ENCODE data around the gene EFR3B.

Gene EFR3B

GRCh38 chr2:25082002-25082622 lies 40.2 kb downstream of the EFR3B start:
- in situ Hi-C loops (cut with HindIII; ENCODE audit: low sequenced_read_pairs) = no loop called here
- H3K4me3 ChIP-seq (ENCODE audit: low read depth, low read length) = no peak overlapping the region
- no peak for DNase-seq (ENCODE audit: low read depth)
- TF ChIP-seq CTCF (IDR thresholded peaks at IDR 0.05; ENCODE audit: low read depth, low read length, missing control alignments) = no peak

GRCh38 chr2:25085761-25086560 lies 44.1 kb downstream of the EFR3B start:
- in situ Hi-C loops (cut with HindIII; ENCODE audit: low sequenced_read_pairs) = no loop called here
- TF ChIP-seq CTCF (IDR thresholded peaks at IDR 0.05; ENCODE audit: low read depth, low read length, missing control alignments) = no peak

GRCh38 chr2:25088817-25089516 lies 47.1 kb downstream of the EFR3B start:
- TF ChIP-seq CTCF (IDR thresholded peaks at IDR 0.05; ENCODE audit: low read depth, low read length, missing control alignments) = no peak
- DNase-seq (ENCODE audit: low read depth) = no peak
- no peak overlapping the region for H3K4me3 ChIP-seq (ENCODE audit: low read depth, low read length)
- in situ Hi-C loops (cut with HindIII; ENCODE audit: low sequenced_read_pairs) = no loop called here

More at GRCh38 chr2:25085761-25086560, 44.1 kb downstream of the EFR3B start:
- no peak overlapping the region for H3K4me3 ChIP-seq (ENCODE audit: low read depth, low read length)
- DNase-seq (ENCODE audit: low read depth) = no peak

GRCh38 chr2:25089605-25090315 lies 47.9 kb downstream of the EFR3B start:
- in situ Hi-C loops (cut with HindIII; ENCODE audit: low sequenced_read_pairs) = no loop called here
- no peak overlapping the region for H3K4me3 ChIP-seq (ENCODE audit: low read depth, low read length)
- DNase-seq (ENCODE audit: low read depth) = no peak
- no peak for TF ChIP-seq CTCF (IDR thresholded peaks at IDR 0.05; ENCODE audit: low read depth, low read length, missing control alignments)

- in situ Hi-C loops (cut with HindIII; ENCODE audit: low sequenced_read_pairs) = no loop called here
- no peak for DNase-seq (ENCODE audit: low read depth)
- no peak overlapping the region for H3K4me3 ChIP-seq (ENCODE audit: low read depth, low read length)
- no peak for TF ChIP-seq CTCF (IDR thresholded peaks at IDR 0.05; ENCODE audit: low read depth, low read length, missing control alignments)
These were observed 48.9 kb downstream of the EFR3B start for GRCh38 chr2:25090801-25091200.

- TF ChIP-seq CTCF (IDR thresholded peaks at IDR 0.05; ENCODE audit: low read depth, low read length, missing control alignments) = no peak
- H3K4me3 ChIP-seq (ENCODE audit: low read depth, low read length) = no peak overlapping the region
- no peak for DNase-seq (ENCODE audit: low read depth)
- in situ Hi-C loops (cut with HindIII; ENCODE audit: low sequenced_read_pairs) = no loop called here
These were observed 49.4 kb downstream of the EFR3B start for GRCh38 chr2:25091265-25091664.
